AG09319 (cell line): Measurements from ENCODE around the gene UROD.
"Not testable (repeated sequence)": the region's sequence is repeated elsewhere in the genome, so short reads cannot be mapped to it uniquely, and the experiment has no call there.

Experiments used
- DNase-seq: peaks from one replicate; pipeline ENCODE4 v3.0.0-alpha.2; 2010; ENCODE audit warnings: low read depth; ENCODE audit errors: extremely low read depth
- TF ChIP-seq, protein P1 (sequence below): IDR thresholded peaks from 2 replicates; pipeline ENCODE4 v1.5.1; 2011; ENCODE audit warnings: low read depth, mild to moderate bottlenecking, inconsistent platforms, low read length, moderate library complexity

Gene UROD

DNA sequence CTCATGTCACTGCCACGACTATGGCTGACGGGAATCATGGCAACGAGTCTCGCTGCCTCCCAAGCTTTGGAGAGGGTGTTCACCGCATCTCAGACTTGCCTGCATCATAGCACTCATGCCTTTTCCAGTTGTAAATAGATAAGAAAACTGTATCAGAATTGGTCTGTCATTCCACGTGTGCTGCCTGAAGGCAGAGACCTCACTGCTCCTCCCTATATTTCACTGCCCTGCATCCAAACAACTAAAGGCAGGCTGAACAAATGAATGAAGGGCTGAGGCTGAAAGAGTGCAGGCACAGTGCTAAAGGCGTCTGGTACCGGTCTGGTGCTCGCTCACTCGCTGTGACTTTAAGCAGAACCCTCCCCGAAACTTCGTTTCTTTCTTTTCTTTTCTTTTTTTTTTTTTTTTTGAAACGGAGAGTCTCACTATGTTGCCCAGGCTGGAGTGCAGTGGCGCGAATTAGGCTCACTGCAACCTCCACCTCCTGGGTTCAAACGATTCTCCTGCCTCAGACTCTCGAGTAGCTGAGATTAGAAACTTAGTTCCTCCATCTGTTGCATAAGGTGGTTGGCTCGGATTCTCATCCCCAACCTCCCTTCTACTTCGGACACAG, 26.2 kb upstream of the UROD start:
- TF ChIP-seq, protein P1, sequence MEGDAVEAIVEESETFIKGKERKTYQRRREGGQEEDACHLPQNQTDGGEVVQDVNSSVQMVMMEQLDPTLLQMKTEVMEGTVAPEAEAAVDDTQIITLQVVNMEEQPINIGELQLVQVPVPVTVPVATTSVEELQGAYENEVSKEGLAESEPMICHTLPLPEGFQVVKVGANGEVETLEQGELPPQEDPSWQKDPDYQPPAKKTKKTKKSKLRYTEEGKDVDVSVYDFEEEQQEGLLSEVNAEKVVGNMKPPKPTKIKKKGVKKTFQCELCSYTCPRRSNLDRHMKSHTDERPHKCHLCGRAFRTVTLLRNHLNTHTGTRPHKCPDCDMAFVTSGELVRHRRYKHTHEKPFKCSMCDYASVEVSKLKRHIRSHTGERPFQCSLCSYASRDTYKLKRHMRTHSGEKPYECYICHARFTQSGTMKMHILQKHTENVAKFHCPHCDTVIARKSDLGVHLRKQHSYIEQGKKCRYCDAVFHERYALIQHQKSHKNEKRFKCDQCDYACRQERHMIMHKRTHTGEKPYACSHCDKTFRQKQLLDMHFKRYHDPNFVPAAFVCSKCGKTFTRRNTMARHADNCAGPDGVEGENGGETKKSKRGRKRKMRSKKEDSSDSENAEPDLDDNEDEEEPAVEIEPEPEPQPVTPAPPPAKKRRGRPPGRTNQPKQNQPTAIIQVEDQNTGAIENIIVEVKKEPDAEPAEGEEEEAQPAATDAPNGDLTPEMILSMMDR = no peak
- DNase-seq = no peak

DNA sequence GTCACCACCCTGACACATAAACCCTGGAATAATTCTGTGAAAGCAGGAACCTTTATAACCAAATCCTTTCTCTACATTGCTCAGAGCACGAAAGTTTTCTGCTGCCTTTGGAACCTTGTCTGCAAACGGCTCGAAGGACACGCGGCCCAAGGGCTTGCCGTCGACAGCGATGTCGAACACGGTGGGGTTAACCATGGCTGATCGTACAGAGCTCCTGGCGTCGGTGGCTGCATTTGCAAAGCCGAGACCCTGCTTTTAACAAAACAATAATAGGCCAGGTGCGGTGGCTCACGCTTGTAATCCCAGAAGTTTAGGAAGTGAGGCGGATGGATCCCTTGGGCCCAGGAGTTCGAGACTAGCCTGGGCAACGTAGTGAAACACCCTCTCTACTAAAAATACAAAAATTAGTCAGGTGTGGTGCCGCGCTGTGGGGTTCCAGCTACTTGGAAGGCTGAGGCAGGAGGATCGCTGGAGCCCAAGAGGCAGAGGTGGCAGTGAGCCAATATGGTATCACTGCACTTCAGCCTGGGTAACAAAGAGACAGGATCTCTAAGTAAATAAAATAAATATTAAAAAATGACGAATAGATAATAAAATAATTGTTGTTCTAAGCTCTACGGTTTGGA, 23.4 kb upstream of the UROD start:
- DNase-seq = no peak
- TF ChIP-seq, protein P1 = no peak

DNA sequence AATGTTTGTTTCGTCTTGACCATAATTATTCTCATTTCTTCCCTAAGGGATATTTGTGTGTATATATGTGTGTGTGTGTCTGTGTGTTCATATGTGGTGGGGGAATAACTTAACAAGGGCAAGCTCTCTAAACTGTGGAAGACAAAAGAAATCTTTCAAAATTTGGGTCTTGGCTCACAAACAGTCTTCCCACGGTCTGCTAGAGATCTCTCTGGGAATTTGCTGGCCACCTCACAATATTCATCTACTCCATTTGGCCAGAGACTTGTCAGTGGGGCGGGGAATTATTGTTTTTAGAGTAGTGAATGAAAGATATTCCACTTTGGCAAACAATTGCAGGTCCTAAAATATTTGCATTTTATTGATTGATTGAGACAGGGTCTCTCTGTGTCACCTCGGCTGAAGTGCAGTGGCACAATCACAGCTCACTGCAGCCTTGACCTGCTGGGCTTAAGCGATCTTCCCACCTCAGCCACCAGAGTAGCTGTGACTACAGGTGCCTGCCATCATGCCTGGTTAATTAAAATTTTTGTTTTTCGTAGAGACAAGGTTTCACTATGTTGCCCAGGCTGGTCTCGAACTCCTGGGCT, 17.6 kb upstream of the UROD start:
- no peak for DNase-seq
- TF ChIP-seq, protein P1 = no peak

DNA sequence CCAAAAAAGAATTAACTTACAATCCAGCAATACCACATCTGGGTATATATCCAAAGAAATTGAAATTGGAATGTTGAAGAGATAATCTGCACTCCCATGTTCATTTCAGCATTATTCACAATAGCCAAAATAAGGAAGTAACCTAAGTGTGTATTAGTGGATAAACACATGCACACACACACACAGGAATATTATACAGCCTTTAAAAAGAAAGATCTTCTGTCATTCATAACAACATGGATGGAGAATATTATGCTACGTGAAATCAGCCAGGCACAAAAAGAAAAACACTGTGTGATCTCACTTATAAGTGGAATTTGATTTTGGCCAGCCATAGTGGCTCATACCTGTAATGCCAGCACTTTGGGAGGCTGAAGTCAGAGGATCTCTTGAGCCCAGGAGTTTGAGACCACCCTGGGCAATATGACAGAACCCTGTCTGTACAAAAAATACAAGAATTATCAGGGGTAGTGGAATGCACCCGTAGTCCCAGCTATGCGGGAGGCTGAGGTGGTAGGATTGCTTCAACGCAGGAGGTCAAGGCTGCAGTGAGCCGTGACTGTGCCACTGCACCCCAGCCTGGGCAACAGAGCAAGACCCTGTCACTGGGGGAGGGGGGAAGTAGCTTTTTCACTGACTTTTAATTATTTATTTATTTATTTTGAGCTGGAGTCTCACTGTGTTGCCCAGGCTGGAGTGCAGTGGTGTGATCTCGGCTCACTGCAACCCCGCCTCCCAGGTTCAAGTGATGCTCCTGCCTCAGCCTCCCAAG, 16.4 kb upstream of the UROD start:
- no peak for DNase-seq
- TF ChIP-seq, protein P1 = no peak

DNA sequence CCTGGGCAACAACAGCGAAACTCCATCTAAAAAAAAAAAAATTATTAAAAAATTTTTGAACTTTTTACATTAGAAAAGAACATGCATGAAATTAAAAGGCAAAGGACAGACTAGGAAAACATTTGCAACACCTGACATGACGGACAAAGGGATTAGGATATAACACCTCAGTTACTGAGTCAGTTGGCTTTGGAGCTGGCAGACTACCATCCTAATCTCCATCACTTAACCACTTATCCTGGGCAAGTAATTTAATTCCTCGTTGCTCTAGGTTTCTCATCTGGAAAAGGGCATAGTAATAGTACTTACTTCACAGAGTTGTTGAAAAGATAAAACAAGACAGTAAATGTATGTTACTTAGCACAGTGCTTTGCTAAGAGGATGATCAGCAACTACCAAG, 12.8 kb upstream of the UROD start:
- TF ChIP-seq, protein P1 = no peak
- no peak for DNase-seq

DNA sequence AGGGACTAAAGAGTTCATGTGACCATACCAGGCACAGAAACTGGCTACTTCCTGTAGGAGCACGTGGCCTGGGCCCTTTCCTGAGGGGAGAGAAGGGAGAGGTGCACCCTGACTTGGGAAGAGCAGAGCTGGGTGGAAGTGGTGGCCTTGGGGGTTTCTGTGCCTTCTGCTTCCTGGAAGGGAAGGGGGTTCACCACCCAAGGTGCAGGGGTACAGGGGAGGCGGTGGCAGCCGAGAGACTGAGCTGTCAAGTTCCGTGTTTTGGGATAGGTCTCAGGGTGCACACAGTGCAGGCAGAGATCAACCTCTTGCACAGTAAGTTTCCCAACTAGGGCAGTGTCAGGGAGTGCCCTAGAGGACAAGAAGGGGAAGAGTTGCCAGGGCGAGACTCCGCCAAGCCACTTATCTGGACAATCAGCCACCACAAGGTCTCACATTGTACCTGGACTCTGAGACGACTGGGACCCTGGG, 11.0 kb upstream of the UROD start:
- no peak for DNase-seq
- TF ChIP-seq, protein P1 = no peak

DNA sequence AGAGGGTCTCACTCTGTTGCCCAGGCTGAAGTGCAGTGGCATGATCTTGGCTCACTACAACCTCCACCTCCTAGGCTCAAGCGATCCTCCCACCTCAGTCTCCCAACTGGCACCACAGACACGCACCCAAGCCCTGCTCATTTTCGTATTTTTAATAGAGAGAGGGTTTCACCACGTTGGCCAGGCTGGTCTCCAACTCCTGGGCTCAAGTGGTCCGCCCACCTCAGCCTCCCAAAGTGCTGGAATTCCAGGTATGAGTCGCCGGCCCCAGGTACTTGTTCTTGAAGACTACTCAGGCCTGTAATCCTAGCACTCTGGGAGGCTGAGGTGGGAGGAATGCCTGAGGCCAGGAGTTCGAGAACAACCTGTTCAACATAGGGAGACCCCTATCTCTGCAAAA, 10.5 kb upstream of the UROD start:
- not testable (repeated sequence) for DNase-seq
